T-helper 17 cell (primary cell): ENCODE measurements around the gene RGS3. TPM values are rescaled to one million over a fixed set of nuclear protein-coding genes. Genes with fewer than 3 reads are reported as not detected.

Experiments
- ATAC-seq: fragments of 150-1000 bp; cut with Tn5 transposase; 2 replicates; pipeline ENCODE4 v1.10.0; 2021; ENCODE audit warnings: mild to moderate bottlenecking, moderate library complexity
- DNase-seq, 3 donors: peaks; one replicate each; pipeline versions ENCODE4 v3.0.0 to v3.0.0-alpha.2; 2020 to 2021
- H3K9me3 ChIP-seq: one replicate; pipeline ENCODE4 v1.7.0; 2013; ENCODE audit warnings: low read length, mild to moderate bottlenecking; ENCODE audit not compliant: control insufficient read depth, poor library complexity, severe bottlenecking
- H3K27ac Mint-ChIP-seq: one replicate; pipeline ENCODE4 v1.8.0; 2022; ENCODE audit warnings: mild to moderate bottlenecking, moderate library complexity, mixed read lengths
- H3K27me3 Mint-ChIP-seq: one replicate; pipeline ENCODE4 v1.8.0; 2022; ENCODE audit warnings: mixed read lengths
- H3K36me3 Mint-ChIP-seq: one replicate; pipeline ENCODE4 v1.8.0; 2022; ENCODE audit warnings: low read depth, mixed read lengths
- H3K4me1 Mint-ChIP-seq: one replicate; pipeline ENCODE4 v1.8.0; 2022; ENCODE audit warnings: mild to moderate bottlenecking, mixed read lengths
- H3K4me3 Mint-ChIP-seq: one replicate; pipeline ENCODE4 v1.8.0; 2022; ENCODE audit warnings: mild to moderate bottlenecking, moderate library complexity, mixed read lengths
- total RNA-seq, 4 donors: library from RNA in 2 of 4; stranded (reverse) in 2 of 4; gene quantifications; one replicate each; pipeline ENCODE4 v1.2.3 and lab custom pipeline; 2022 to 2026

The RGS3 gene
- total RNA-seq, 2 donors from 2014 or later, result 17.4 to 22.0 TPM

DNA sequence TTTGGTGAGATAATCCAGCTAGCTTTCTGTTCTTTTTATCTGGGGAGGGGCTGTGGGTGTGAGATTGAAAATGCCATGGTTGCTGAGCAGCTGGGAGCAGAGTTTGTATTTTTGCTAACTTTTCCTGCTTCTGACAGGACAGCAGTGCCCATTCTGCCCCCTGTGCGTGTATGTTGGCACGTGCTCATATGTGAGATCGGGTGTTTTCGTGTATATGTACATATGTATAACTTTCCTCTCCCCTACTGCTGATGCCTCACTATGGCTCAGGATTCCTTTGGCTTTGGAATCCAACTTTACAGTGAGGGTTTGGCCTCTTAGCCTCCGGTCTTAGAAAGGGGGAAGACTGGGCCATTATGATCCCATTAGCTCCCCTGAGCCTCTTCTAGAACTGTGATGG lies 38.3 kb downstream of the RGS3 start:
- Mint-ChIP-seq H3K36me3 (peaks cover 2% of the 10 kb centered on the region), H3K27me3 (no peaks in the 10 kb centered on the region), H3K4me3 (no peak overlapping the region), H3K27ac (peak overlapping the region; percentile 49), H3K4me1 (peaks cover 10% of the 10 kb centered on the region)
- no peaks in the 10 kb centered on the region for H3K9me3 ChIP-seq
- ATAC-seq (no peak), DNase-seq (no peak)

DNA sequence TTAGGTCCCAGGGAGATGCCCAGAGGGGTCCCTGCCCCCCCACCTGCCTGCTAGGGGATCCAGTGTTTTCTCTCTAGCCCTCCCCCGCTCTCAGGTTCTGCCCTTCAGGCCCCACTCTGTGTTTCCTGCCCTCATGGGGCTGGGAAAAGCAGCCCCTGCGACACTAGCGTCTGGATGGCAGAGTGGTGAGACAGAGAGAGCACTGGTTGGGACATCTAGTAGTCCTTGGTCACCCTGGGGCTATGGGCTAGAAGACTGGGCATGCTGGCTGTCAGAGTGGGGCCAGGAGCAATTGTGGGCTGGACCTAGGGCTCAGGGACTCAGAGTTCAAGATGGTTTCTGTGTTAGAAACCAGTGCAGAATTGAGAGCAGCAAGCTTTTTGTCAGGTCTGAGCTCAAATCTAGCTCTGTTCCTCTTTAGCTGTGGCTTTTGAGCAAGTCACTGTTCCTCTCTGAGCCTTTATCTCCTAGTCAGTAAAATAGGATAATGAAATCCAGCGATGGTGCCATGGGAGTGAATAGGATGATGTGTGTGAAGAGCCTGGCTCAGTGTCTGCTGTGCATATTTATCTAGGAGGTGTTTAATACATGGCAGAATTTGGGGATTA lies 39.0 kb downstream of the RGS3 start:
- peaks cover 2% of the 10 kb centered on the region for H3K36me3 Mint-ChIP-seq
- no peaks in the 10 kb centered on the region for H3K27me3 Mint-ChIP-seq
- DNase-seq, result no peak
- no peaks in the 10 kb centered on the region for H3K9me3 ChIP-seq
- H3K27ac Mint-ChIP-seq, result no peak overlapping the region
- no peak overlapping the region for H3K4me3 Mint-ChIP-seq
- H3K4me1 Mint-ChIP-seq, result peaks cover 10% of the 10 kb centered on the region
- ATAC-seq, result no peak

DNA sequence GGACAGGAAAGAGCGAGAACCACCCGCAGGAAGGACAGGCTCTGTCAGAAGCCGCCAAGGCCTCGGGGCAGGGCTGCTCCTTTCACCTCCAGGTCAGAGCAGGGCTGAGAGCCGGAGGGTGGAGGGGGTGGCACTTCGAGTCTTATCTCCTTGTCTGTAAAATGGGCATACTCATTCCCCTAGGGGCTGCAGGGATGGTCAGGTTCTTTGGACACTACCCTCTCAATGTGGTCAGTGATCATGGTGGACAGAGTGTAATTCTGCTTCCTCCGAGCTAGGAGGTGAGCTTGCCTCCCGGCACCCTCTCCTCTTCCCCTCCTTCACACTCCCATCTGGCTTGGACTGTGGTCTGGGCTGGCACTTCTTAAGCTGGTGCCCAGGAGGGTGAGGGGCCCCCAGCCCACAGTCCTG lies 39.6 kb downstream of the RGS3 start:
- DNase-seq (no peak), ATAC-seq (no peak)
- no peaks in the 10 kb centered on the region for H3K9me3 ChIP-seq
- peaks cover 2% of the 10 kb centered on the region for H3K36me3 Mint-ChIP-seq
- H3K4me1 Mint-ChIP-seq, result peaks cover 10% of the 10 kb centered on the region
- H3K27me3 Mint-ChIP-seq, result no peaks in the 10 kb centered on the region
- H3K27ac Mint-ChIP-seq, result no peak overlapping the region
- no peak overlapping the region for H3K4me3 Mint-ChIP-seq

DNA sequence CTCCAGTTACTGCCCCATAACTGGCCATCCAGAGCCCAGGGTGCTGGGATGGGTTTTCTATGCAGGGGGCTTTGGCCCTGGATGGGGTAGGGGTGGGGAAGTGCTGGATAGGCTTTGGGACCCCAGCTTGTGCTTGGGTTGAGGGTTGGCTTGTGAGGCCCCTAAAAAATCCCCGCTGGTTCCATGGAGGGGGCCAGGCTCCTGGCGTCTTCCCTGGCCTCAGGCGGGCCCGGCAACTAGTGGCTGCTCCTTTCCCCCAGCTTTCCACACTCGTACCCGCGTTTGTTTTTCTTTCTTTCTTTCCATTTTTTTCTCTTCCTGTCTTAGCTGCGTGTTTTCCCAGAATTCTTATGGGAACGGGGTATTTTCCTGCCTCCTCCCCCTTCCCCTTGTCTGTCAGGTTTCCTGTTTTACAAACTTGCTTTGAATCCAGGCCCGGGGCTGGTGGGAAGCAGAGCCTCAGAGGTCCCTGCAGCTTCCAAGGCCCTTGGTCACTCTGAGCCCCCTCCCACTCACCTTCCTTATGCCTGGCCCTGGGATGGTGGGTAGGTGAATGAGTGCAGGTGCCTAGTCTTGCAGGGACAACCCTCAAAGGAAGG lies 40.2 kb downstream of the RGS3 start:
- H3K9me3 ChIP-seq, result no peaks in the 10 kb centered on the region
- no peak for DNase-seq
- Mint-ChIP-seq H3K27me3 (no peaks in the 10 kb centered on the region), H3K4me1 (peaks cover 13% of the 10 kb centered on the region), H3K4me3 (no peak overlapping the region), H3K27ac (no peak overlapping the region), H3K36me3 (peaks cover 2% of the 10 kb centered on the region)
- no peak for ATAC-seq

DNA sequence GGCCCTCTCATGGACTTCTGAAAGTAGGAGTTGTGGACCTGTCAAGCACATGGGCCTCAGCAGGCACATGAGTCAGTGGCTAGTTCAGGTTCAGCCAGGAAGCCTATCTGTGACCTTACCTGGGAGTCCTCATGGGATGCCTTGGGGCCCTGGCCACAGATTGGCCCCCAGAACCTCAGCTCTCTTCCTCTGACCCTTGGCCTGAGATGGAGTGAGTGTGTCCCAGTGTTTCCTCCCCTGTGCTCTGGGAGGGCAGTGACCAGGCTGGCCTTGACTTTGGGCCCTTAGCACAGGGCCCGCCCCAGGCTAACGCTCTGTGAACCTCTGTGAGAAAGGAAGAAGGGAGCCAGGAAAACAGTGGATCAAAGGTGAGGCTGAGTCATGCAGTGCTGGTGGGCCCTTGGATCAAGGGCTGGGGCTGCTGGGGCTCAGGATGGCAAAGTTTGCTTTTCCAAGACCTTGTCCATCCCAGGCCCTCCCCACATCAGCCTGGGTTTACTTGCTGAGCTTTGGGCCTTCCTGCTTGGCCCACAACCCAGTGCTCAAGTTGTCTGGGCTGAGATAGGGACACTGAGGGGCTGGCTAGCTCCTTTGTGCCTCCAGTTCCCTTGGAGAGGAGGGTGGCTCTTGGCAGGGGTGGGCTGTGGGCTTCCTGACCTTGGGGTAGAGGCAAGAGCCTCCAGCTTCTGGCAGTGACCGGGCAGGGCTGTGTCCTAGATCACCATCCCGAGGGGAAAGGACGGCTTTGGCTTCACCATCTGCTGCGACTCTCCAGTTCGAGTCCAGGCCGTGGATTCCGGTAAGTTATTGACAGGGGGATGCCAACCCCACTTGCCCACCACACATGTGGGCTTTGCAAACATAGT lies 41.4 kb downstream of the RGS3 start:
- Mint-ChIP-seq H3K4me1 (peaks cover 9% of the 10 kb centered on the region), H3K36me3 (peaks cover 2% of the 10 kb centered on the region), H3K27ac (no peak overlapping the region), H3K27me3 (no peaks in the 10 kb centered on the region), H3K4me3 (no peak overlapping the region)
- no peaks in the 10 kb centered on the region for H3K9me3 ChIP-seq
- DNase-seq, result no peak
- no peak for ATAC-seq

DNA sequence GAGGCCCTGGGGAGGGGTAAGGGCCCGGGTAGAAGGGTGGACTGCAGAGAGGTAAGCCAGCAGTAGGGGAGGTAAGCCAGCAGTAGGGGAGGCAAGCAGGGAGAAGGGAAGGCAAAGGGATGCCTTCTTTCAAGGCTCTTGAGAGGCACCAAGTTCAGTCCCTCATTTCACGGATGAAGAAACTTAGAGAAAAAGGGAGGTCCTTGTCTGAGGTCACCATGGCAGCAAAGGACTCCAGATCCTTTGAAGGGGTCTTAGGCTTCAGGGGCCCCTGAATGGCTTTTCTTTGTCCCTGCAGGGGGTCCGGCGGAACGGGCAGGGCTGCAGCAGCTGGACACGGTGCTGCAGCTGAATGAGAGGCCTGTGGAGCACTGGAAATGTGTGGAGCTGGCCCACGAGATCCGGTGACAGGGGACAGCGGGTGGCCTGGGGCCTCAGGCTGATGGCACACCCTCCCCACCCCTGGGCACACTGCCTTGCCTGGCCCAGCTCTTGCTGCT lies 42.6 kb downstream of the RGS3 start:
- Mint-ChIP-seq H3K4me1 (peaks cover 12% of the 10 kb centered on the region), H3K36me3 (peaks cover 2% of the 10 kb centered on the region), H3K4me3 (no peak overlapping the region), H3K27me3 (no peaks in the 10 kb centered on the region), H3K27ac (no peak overlapping the region)
- ATAC-seq (no peak), DNase-seq (no peak)
- no peaks in the 10 kb centered on the region for H3K9me3 ChIP-seq

DNA sequence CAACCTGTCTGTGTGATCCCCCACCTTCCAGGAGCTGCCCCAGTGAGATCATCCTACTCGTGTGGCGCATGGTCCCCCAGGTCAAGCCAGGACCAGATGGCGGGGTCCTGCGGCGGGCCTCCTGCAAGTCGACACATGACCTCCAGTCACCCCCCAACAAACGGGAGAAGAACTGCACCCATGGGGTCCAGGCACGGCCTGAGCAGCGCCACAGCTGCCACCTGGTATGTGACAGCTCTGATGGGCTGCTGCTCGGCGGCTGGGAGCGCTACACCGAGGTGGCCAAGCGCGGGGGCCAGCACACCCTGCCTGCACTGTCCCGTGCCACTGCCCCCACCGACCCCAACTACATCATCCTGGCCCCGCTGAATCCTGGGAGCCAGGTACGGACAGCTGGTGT lies 43.7 kb downstream of the RGS3 start:
- Mint-ChIP-seq H3K27ac (no peak overlapping the region), H3K4me1 (peaks cover 22% of the 10 kb centered on the region), H3K27me3 (no peaks in the 10 kb centered on the region), H3K36me3 (peaks cover 2% of the 10 kb centered on the region), H3K4me3 (peak overlapping the region; percentile 12)
- ATAC-seq (no peak), DNase-seq (no peak)
- no peaks in the 10 kb centered on the region for H3K9me3 ChIP-seq

DNA sequence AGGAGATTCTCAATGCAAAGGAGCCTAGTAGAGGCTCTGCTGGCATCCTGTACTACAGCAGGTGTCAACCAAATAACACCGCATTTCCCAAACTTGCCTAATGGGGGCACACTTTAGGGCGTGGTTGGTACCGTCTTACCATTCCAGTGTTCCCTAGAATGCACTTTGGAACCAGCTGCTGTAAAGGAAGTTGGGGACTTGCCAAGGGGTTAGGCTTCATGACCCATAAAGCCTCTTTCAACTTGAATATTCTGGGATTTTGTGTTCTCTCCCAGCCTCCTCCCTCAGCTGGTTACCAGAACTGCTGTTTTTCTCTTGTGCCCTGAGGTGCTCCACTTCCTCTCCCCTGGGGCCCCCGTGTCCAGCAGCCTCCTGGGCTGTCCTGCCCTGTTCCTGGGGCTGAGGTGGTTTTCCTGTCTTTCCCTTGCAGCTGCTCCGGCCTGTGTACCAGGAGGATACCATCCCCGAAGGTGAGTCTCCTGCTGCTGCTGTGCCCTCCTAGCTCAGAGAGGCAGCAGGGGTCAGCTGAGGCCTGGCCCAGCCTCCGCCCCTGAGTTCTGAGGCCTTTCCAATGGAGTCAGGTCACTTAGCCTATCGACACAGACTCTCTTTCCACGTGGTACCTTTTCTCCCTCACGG lies 44.7 kb downstream of the RGS3 start:
- no peaks in the 10 kb centered on the region for H3K9me3 ChIP-seq
- DNase-seq, result no peak
- no peak for ATAC-seq
- Mint-ChIP-seq H3K27ac (peak overlapping the region; percentile 39), H3K27me3 (no peaks in the 10 kb centered on the region), H3K36me3 (no peaks in the 10 kb centered on the region), H3K4me1 (peaks cover 26% of the 10 kb centered on the region), H3K4me3 (no peak overlapping the region)

DNA sequence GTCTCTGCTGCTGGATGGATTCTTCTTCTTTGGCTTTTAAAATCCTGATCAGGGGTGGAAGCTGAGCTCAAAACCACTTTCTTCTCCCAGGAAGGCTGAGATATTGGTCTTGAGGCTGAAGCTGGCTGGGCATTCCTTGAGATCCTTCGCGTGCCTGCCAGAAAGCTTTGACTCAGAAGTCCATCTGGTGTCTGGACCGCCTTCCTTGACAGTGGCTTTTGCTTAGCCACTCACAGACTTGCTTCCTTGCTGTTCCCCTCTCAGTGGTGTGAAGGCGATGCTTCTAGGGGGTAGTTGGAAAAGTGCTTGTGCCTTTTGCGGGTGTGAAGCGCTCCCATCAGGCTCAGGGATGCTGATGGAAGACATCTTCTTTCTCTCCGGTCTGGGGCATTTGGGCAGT lies 45.9 kb downstream of the RGS3 start:
- ATAC-seq (no peak), DNase-seq (no peak)
- Mint-ChIP-seq H3K4me3 (no peak overlapping the region), H3K27me3 (no peaks in the 10 kb centered on the region), H3K27ac (peak overlapping the region; percentile 93), H3K4me1 (peaks cover 36% of the 10 kb centered on the region), H3K36me3 (no peaks in the 10 kb centered on the region)
- H3K9me3 ChIP-seq, result no peaks in the 10 kb centered on the region

DNA sequence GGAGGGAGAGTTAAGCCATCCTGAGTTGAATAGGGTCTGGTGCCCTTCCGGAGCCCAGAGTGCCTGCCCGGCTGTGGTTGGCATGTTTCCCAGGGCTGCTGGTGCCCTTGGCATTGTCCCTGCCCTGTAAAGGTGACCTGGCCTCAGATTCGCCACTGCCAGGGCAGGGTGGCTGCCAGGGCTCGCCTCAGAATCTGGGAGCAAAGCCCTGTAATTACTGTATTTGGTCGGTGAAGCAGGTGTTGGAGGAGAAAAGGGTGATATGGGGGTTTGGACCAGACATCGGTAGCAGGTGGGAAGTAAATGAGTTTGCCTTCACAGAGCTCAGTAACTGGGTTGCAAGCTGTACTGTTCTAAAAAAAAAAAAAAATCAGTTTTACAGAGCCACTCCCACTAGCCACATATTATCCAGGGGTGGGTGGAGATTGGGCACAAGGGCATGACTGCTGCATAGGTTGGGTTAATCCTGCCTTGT lies 47.6 kb downstream of the RGS3 start:
- H3K4me3 Mint-ChIP-seq, result no peak overlapping the region
- DNase-seq (no peak), ATAC-seq (no peak)
- H3K36me3 Mint-ChIP-seq, result no peaks in the 10 kb centered on the region
- peaks cover 41% of the 10 kb centered on the region for H3K4me1 Mint-ChIP-seq
- no peaks in the 10 kb centered on the region for H3K27me3 Mint-ChIP-seq
- H3K27ac Mint-ChIP-seq, result peak overlapping the region; percentile 93
- H3K9me3 ChIP-seq, result no peaks in the 10 kb centered on the region

DNA sequence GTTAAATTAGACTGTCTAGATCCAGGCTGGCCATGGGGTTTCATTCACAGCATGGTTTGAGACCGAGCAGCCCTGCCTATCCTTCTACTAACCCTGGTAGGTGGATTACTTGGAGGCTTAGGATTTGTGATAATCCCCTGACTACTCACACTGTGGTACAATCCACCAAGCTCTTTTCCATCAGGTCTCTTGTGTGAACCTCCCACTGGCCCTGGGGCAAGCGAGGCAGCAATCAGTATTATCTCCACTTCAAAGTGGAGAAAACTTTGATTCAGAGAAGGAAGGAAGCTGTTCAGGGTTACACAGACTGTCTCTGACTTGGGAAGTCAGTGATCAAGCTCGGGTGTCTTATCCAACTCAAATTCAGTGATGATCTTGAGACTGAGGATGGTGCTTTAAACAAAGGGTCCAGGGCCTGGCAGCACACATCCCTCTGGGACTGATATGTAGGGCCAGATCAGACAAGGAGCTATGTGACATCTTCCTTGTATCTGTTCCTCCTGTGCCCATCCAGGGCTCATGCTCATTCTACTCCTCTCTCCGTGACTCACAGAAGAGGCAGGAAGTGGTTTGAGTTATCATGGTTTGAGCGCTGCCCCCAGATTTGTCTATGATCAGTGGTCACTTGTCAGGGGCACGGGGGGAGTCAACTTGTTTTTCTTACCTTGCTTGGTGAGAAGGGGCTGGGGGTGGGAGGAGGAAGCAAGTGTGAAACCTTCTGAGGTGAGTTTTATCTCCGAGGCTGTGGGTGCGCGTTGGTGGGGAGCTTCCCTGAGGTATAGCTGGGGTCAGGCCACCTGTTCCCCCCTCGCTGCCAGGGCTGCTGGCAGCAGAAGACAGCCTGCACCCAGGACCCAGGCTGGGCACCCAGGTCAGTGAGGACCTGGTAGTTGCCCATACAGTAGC lies 48.6 kb downstream of the RGS3 start:
- Mint-ChIP-seq H3K4me3 (peak overlapping the region; percentile 73), H3K36me3 (no peaks in the 10 kb centered on the region), H3K4me1 (peaks cover 47% of the 10 kb centered on the region), H3K27me3 (no peaks in the 10 kb centered on the region), H3K27ac (peak overlapping the region; percentile 93)
- DNase-seq, result peak; percentile 19 to 56 (median 23)
- H3K9me3 ChIP-seq, result no peaks in the 10 kb centered on the region
- ATAC-seq, result peak; percentile 71

DNA sequence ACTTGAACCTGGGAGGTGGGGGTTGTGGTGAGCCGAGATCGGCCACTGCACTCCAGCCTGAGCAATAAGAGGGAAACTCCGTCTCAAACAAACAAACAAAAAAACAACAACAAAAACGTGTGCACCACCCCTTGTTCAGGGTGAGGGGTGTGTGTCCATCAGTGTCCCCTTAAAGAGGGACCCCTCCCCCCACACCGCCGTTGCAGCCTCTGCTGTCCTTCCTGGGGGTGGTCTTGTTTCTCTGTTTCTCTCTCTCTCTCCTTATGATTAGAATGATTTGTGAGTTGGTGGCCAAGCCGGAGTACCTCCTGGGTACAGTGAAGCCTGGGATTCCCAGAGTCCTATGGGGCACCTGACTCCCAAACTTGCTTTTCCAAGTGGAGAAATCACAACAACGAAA lies 49.6 kb downstream of the RGS3 start:
- Mint-ChIP-seq H3K27me3 (no peaks in the 10 kb centered on the region), H3K36me3 (no peaks in the 10 kb centered on the region), H3K4me3 (peak overlapping the region; percentile 81), H3K4me1 (peaks cover 55% of the 10 kb centered on the region), H3K27ac (peak overlapping the region; percentile 93)
- ATAC-seq, result no peak
- no peaks in the 10 kb centered on the region for H3K9me3 ChIP-seq
- DNase-seq, result no peak
